Measurements from ENCODE around the gene METTL17.
A peak's percentile ranks its signal among the peaks of the same experiment; 100 is the strongest.
"Not testable (repeated sequence)": the region's sequence is repeated elsewhere in the genome, so short reads cannot be mapped to it uniquely, and the experiment has no call there.

METTL17 gene, protein sequence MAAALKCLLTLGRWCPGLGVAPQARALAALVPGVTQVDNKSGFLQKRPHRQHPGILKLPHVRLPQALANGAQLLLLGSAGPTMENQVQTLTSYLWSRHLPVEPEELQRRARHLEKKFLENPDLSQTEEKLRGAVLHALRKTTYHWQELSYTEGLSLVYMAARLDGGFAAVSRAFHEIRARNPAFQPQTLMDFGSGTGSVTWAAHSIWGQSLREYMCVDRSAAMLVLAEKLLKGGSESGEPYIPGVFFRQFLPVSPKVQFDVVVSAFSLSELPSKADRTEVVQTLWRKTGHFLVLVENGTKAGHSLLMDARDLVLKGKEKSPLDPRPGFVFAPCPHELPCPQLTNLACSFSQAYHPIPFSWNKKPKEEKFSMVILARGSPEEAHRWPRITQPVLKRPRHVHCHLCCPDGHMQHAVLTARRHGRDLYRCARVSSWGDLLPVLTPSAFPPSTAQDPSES

DNA sequence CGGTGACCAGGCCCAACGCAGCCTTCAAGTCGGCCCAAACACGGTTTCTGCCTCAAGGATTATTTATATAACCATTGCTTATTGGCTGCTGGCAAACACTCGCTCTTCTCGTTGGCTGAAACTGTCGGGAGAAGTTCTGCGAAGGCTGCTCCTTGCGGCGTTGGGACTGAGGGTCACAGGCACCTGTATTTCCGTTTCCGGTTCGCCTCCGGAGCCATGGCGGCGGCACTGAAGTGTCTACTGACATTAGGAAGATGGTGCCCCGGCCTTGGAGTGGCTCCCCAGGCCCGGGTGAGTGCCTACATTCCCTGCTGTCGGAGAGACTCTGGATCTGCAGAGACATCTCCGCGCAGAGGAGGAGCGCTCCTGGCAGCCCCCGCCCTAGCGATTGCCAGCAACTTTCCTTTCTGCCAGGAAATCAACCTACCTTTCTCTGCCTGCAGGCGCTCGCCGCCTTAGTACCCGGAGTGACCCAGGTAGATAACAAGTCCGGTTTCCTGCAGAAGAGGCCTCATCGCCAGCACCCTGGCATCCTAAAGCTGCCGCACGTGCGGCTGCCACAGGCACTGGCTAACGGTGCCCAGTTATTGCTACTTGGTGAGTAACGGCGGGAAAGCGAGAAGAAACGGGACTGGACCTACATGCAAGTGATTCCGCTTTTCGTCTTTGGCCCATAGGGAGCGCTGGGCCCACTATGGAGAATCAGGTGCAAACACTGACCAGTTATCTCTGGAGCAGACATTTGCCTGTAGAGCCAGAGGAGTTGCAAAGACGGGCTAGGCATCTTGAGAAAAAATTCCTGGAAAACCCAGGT is at the start of gene METTL17:
METTL17 (plus strand) TSS at position 194 of the 814 bp plus-strand sequence; CDS start at position 217, 23 bp downstream.
- in situ Hi-C loops (cut with MboI; ENCODE audit: low sequenced_read_pairs, unreplicated experiment): no loop called here
- TF ChIP-seq, protein P1, sequence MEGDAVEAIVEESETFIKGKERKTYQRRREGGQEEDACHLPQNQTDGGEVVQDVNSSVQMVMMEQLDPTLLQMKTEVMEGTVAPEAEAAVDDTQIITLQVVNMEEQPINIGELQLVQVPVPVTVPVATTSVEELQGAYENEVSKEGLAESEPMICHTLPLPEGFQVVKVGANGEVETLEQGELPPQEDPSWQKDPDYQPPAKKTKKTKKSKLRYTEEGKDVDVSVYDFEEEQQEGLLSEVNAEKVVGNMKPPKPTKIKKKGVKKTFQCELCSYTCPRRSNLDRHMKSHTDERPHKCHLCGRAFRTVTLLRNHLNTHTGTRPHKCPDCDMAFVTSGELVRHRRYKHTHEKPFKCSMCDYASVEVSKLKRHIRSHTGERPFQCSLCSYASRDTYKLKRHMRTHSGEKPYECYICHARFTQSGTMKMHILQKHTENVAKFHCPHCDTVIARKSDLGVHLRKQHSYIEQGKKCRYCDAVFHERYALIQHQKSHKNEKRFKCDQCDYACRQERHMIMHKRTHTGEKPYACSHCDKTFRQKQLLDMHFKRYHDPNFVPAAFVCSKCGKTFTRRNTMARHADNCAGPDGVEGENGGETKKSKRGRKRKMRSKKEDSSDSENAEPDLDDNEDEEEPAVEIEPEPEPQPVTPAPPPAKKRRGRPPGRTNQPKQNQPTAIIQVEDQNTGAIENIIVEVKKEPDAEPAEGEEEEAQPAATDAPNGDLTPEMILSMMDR (IDR thresholded peaks at IDR 0.05; ENCODE audit: borderline replicate concordance, control extremely low read depth, extremely low read depth, insufficient read depth, missing control alignments): no peak
- peak; percentile 92 for DNase-seq (ENCODE audit: low spot score)

DNA sequence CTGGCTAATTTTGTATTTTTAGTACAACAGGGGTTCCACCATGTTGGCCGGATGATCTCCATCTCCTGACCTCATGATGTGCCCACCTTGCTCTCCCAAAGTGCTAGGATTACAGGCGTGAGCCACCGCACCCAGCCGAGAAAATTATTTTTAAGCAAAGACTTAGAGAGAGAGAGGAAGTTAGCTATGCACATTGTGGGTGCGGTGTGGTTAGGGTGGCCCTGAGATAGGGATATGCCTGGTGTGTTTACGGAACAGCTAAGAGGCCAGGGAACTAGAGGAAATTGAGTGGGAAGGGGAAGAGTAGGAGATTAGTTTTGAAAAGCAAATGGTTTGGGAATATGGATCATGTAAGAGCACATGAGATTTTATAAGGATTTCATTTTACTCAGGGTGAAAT is 44.6 kb upstream of the METTL17 start:
- DNase-seq (ENCODE audit: low spot score); in situ Hi-C loops (cut with MboI; ENCODE audit: low sequenced_read_pairs, unreplicated experiment): not testable (repeated sequence)

DNA sequence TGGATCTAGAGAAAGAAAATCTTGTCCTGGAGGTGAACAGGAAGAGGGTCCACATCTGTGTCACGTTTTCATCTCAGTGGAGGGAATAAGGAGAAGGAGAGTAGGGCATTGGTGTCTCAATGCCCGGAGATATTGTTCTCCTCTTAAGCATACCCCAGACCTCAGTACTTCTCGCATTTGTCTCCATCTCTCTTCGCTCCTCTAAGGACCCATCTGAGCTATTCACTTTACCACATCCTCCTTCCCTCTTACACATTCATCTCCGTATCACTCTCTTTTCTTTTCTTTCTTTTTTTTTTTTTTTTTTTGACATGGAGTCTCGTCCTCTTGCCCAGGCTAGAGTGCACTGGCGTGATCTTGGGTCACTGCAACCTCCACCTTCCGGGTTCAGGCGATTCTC is 43.1 kb upstream of the METTL17 start:
- DNase-seq (ENCODE audit: low spot score); in situ Hi-C loops (cut with MboI; ENCODE audit: low sequenced_read_pairs, unreplicated experiment): not testable (repeated sequence)

DNA sequence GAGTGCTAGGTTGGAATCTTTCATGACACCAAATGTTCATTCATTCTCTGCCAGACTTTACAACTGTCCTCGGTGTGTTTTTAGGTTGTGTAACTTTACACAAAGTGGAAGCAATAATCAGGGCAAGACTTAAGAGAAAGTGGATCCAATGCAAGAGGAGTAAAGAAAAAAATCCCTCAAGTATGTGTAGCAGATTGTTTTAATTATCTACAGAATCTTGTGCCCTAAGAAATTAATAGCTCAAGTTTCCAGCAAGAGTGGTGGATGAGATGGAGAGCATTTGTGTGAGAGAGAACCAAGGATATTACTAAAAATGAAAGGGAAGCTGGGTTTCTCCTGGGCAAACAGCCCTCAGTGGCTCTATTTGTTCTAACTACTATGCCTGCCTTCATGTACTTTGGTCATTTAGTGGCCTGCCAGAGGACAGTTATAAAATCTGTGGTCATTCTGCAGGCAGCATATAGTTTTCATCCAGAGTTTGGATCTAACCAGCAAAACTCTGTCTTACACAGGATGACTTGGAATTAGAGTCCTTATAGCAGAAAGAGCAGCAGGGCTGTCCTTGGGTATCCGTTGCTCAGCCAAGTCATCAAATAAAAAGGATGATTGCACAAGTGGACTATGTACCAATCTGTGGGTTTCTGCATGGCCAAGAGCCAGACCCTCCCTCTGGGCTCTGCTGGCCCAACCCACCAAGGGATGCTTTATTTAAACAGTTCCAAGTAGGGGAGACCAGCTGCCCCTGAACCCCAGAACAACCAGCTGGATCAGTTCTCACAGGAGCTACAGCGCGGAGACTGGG is 34.8 kb upstream of the METTL17 start, which contains the start of gene RNASE2:
RNASE2 (plus strand) TSS at position 752 of the 802 bp plus-strand sequence. CDS start 285 bp downstream, outside the sequence.
- in situ Hi-C loops (cut with MboI; ENCODE audit: low sequenced_read_pairs, unreplicated experiment); DNase-seq (ENCODE audit: low spot score): not testable (repeated sequence)

DNA sequence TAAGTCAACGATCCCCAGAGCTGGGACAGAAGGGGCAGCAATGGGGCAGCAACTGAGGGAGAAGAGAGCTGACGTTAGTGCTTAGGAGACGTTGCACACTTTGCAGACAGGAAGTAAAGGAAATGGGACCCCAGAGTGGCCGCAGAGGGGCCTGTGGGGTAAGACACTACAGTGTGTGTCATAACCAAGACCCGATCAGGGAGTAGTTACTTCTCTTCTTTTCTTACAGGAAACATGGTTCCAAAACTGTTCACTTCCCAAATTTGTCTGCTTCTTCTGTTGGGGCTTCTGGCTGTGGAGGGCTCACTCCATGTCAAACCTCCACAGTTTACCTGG is 34.3 kb upstream of the METTL17 start:
- DNase-seq (ENCODE audit: low spot score); in situ Hi-C loops (cut with MboI; ENCODE audit: low sequenced_read_pairs, unreplicated experiment): not testable (repeated sequence)

DNA sequence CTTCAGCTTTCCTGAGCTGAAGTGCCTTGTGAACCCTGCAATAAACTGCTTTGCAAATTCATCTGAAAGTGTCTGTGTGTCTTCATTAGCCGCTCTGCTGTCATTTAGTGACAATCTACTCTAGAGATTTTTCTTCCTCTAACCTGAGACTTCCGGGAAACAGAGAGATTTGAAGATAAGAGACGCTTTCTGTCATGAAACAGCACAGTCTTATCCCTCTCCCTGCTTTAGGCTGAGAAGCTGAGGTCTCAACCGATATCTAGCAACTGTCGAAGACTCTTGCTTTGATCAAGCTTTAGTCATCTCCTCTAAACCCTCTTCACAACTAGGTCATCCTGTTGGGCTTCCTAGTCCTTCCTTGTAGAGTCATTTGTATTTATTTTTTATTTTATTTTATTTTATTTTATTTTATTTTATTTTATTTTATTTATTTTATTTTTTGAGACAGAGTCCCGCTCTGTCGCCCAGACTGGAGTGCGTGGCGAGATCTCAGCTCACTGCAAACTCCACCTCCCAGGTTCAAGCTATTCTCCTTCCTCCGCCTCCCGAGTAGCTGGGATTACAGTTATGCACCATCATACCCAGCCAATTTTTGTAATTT is 33.3 kb upstream of the METTL17 start:
- no peak for DNase-seq (ENCODE audit: low spot score)
- TF ChIP-seq, protein P1 (IDR thresholded peaks at IDR 0.05; ENCODE audit: borderline replicate concordance, control extremely low read depth, extremely low read depth, insufficient read depth, missing control alignments): no peak
- in situ Hi-C loops (cut with MboI; ENCODE audit: low sequenced_read_pairs, unreplicated experiment): no loop called here

DNA sequence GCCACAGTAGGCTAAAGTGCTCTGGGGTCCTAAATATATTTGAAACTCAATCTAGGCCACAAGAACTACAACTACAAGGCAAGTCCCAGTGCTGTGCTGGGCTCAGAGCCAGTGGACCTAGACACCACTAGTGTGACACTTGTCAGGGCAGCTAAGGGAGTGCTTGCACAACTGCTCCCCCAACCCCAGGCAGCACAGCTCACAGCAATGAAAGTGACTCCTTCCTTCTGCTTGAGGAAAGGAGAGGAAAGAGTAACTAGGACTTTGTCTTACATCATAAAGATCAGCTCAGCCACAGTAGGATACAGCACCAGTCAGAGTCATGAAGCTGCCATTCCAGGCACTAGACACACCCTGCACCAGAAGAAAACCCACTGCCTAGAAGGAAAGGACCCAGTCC is 30.8 kb upstream of the METTL17 start:
- in situ Hi-C loops (cut with MboI; ENCODE audit: low sequenced_read_pairs, unreplicated experiment); DNase-seq (ENCODE audit: low spot score): not testable (repeated sequence)

DNA sequence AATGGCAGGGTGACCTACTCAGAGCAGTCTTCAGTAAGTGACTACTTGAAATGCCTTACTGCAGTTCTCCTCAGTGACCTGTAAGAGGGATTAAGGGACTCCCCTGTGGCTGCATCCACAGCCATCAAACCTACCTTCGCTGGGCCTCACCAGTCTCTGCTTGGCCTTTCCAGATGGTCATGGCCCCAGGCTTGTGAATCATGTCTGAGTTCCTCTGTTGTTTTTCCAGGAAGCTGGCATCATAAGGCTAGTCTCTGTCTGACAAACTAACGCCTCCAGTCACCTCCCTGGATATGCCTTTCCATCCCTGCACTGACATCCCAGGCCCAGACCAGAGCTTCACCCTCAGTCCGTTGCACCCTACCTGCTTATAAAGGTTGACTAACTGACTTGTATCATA is 20.4 kb upstream of the METTL17 start:
- in situ Hi-C loops (cut with MboI; ENCODE audit: low sequenced_read_pairs, unreplicated experiment): loop anchor here (10.0 kb wide), 2 partner anchors 115 to 265 kb away; no protein-coding TSS in a partner anchor
- TF ChIP-seq, protein P1 (IDR thresholded peaks at IDR 0.05; ENCODE audit: borderline replicate concordance, control extremely low read depth, extremely low read depth, insufficient read depth, missing control alignments): no peak
- no peak for DNase-seq (ENCODE audit: low spot score)

DNA sequence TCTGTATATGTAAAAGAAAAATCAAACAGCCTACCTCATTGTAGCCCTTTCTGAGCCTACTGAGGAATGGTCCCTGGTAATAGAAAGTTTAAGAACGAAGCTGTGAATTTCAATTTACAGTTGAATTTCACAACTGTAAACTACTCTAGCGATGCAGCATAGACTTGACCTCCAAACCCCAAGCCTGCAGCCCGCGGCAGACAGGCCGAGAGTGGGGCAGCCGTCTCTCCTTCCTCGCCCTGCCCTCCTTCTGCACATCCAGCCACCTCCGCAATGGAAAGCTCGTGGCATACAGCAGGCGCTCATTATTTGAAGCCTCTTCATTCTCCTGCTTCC is 19.2 kb upstream of the METTL17 start:
- in situ Hi-C loops (cut with MboI; ENCODE audit: low sequenced_read_pairs, unreplicated experiment): no loop called here
- DNase-seq (ENCODE audit: low spot score): no peak
- TF ChIP-seq, protein P1 (IDR thresholded peaks at IDR 0.05; ENCODE audit: borderline replicate concordance, control extremely low read depth, extremely low read depth, insufficient read depth, missing control alignments): no peak

Data from GM13976 (cell line).